ENCODE data around the gene SLC35C1.

The SLC35C1 gene

DNA sequence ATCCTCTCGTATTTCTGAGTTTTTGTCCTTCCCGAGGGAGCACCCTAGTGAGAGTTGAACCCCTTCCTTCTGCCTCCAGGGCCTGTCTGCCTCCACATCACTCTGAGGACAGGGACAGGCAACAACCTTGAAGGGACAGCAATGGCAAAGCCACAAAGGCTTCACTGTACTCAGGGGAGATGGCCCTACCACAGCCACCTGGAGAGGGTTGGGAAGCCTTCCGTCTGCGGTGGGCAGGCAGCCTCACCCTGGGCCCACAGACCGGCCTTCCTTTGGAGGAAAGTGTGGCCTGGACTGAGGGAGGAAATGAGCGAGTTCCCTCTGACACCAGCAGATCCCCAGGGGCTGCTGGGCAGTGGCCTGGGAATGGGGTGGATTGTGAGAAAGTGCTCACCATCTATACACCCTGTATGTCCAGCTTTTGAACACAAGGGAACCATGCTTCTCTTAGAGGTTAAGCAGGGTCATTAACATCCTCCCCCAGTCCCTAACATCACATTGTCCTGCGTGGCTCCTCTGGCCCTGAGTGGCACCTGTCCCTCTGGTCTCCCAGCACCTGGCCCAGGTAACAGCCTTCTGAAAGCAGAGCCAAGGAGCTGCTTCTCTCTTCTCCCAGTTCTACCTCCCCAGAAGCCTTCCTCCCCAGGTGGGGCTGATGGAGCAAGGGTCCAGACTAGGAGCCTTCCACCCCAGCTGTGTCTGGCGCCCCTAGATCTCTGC, 6.8 kb downstream of the SLC35C1 start:
- Histone ChIP-seq H3K79me2 (ENCODE audit: insufficient read depth, low read length) (peaks cover 21% of the 10 kb centered on the region; the same call in 1 of the 2 replicates), H3F3A (ENCODE audit: low read depth) (no peaks in the 10 kb centered on the region), H3K27me3 (ENCODE audit: insufficient read depth, low read length, poor library complexity, severe bottlenecking) (no peaks in the 10 kb centered on the region), H3K4me1 (ENCODE audit: insufficient read depth, low read length, poor library complexity, severe bottlenecking) (peaks cover 25% of the 10 kb centered on the region), H3K9me3 (ENCODE audit: insufficient read depth, low read depth, low read length) (no peaks in the 10 kb centered on the region), H3K9me2 (replicated peaks; ENCODE audit: low read depth, low read length) (no peaks in the 10 kb centered on the region), H3K9ac (ENCODE audit: low read depth, low read length, poor library complexity, severe bottlenecking) (no peak overlapping the region), H3K36me3 (ENCODE audit: insufficient read depth, low read length) (peaks cover 6% of the 10 kb centered on the region; the same call in 1 of the 2 replicates), H4K20me1 (ENCODE audit: insufficient read depth, low read length, poor library complexity, severe bottlenecking) (peaks cover 3% of the 10 kb centered on the region), H2AFZ (ENCODE audit: low read length) (no peak overlapping the region), H3K4me2 (ENCODE audit: low read depth, low read length, poor library complexity, severe bottlenecking) (no peak overlapping the region), H3K4me3 (ENCODE audit: low read length, poor library complexity, severe bottlenecking) (no peak overlapping the region)
- no peak for TF ChIP-seq EZH2phosphoT487 (IDR thresholded peaks at IDR 0.05; ENCODE audit: borderline replicate concordance)
- TF ChIP-seq, protein P1, sequence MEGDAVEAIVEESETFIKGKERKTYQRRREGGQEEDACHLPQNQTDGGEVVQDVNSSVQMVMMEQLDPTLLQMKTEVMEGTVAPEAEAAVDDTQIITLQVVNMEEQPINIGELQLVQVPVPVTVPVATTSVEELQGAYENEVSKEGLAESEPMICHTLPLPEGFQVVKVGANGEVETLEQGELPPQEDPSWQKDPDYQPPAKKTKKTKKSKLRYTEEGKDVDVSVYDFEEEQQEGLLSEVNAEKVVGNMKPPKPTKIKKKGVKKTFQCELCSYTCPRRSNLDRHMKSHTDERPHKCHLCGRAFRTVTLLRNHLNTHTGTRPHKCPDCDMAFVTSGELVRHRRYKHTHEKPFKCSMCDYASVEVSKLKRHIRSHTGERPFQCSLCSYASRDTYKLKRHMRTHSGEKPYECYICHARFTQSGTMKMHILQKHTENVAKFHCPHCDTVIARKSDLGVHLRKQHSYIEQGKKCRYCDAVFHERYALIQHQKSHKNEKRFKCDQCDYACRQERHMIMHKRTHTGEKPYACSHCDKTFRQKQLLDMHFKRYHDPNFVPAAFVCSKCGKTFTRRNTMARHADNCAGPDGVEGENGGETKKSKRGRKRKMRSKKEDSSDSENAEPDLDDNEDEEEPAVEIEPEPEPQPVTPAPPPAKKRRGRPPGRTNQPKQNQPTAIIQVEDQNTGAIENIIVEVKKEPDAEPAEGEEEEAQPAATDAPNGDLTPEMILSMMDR (conservative IDR thresholded peaks at IDR 0.05; ENCODE audit: low read length): no peak

DNA sequence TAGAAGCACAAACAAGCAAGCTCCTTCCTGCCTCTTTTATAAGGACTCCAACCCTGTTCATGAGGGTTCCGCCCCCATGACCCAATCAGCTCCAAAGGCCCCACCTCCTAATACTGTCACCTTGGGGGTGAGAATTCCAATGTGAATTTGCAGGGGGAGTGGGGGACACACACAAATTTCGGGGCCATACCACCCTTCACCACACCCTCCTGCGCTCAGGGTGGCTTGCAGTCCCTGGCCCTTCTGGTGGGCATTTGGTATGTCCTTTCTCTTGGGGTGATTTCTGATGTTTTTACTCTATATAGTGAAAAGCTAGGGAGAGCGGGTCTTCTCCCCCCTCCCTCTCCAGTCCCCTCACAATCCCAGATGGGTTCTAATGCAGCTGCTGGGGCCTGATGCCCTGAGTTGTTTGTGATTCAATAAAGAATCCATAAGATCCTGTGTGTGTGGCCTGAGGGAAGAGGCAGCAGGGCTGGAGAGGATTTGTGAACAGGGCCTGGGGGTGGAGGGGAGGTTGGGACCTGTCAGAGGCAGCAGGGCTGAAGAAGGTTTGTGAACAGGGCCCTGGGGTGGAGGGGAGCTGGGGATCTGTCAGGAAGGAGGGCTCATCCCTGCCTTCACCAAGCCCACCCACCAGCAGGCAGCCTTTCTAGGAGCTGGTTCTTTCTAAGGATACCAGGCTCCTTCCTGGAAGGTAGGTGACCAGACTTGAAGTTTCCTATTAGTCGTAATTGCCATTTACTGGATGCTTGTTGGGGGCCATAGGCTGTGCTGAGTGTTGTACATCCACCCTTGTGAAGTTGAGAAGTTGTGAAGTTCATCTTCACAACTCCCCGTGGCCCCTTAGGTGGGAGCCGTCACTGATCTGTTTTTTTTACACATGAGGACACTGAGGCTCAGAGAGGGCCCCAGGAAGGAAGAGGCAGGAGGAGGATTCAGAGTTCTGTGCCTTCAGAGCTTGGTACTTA, 7.9 kb downstream of the SLC35C1 start:
- H3K9ac ChIP-seq (ENCODE audit: low read depth, low read length, poor library complexity, severe bottlenecking): no peak overlapping the region
- no peaks in the 10 kb centered on the region for H3K9me2 ChIP-seq (replicated peaks; ENCODE audit: low read depth, low read length)
- no peak overlapping the region for H2AFZ ChIP-seq (ENCODE audit: low read length)
- H4K20me1 ChIP-seq (ENCODE audit: insufficient read depth, low read length, poor library complexity, severe bottlenecking): peaks cover 3% of the 10 kb centered on the region
- H3K9me3 ChIP-seq (ENCODE audit: insufficient read depth, low read depth, low read length): no peaks in the 10 kb centered on the region
- H3K36me3 ChIP-seq (ENCODE audit: insufficient read depth, low read length): peaks cover 6% of the 10 kb centered on the region; the same call in 1 of the 2 replicates
- H3K4me3 ChIP-seq (ENCODE audit: low read length, poor library complexity, severe bottlenecking): no peak overlapping the region
- H3K27me3 ChIP-seq (ENCODE audit: insufficient read depth, low read length, poor library complexity, severe bottlenecking): no peaks in the 10 kb centered on the region
- H3K79me2 ChIP-seq (ENCODE audit: insufficient read depth, low read length): peaks cover 9% of the 10 kb centered on the region; the same call in 1 of the 2 replicates
- H3F3A ChIP-seq (ENCODE audit: low read depth): no peaks in the 10 kb centered on the region
- TF ChIP-seq EZH2phosphoT487 (IDR thresholded peaks at IDR 0.05; ENCODE audit: borderline replicate concordance): no peak
- TF ChIP-seq, protein P1 (conservative IDR thresholded peaks at IDR 0.05; ENCODE audit: low read length): no peak
- H3K4me1 ChIP-seq (ENCODE audit: insufficient read depth, low read length, poor library complexity, severe bottlenecking): peaks cover 14% of the 10 kb centered on the region
- no peak overlapping the region for H3K4me2 ChIP-seq (ENCODE audit: low read depth, low read length, poor library complexity, severe bottlenecking)

DNA sequence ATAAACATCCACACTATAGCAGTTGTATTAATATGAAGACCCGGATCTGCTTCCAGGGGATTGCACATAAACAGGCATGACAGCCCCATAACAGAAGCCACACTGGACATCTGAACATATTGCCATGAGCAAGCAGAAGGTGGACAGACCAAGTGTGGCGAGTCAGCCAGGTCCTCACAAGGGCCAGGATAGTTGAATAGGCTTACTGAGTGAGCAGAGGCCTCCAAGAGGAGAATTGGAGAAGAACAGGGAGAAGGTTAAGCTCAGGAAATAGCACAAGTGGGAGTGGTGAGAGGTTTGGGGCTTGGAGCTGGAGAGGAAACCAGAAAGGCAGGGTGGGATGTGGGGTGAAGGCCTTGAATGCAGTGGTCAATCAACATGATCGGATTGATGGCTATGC, 10.8 kb downstream of the SLC35C1 start:
- no peaks in the 10 kb centered on the region for H4K20me1 ChIP-seq (ENCODE audit: insufficient read depth, low read length, poor library complexity, severe bottlenecking)
- H3K9ac ChIP-seq (ENCODE audit: low read depth, low read length, poor library complexity, severe bottlenecking): no peak overlapping the region
- H3K9me2 ChIP-seq (replicated peaks; ENCODE audit: low read depth, low read length): no peaks in the 10 kb centered on the region
- no peaks in the 10 kb centered on the region for H3K79me2 ChIP-seq (ENCODE audit: insufficient read depth, low read length)
- no peaks in the 10 kb centered on the region for H3K9me3 ChIP-seq (ENCODE audit: insufficient read depth, low read depth, low read length)
- no peaks in the 10 kb centered on the region for H3K4me1 ChIP-seq (ENCODE audit: insufficient read depth, low read length, poor library complexity, severe bottlenecking)
- no peaks in the 10 kb centered on the region for H3F3A ChIP-seq (ENCODE audit: low read depth)
- H3K4me2 ChIP-seq (ENCODE audit: low read depth, low read length, poor library complexity, severe bottlenecking): no peak overlapping the region
- H3K4me3 ChIP-seq (ENCODE audit: low read length, poor library complexity, severe bottlenecking): no peak overlapping the region
- H3K36me3 ChIP-seq (ENCODE audit: insufficient read depth, low read length): peaks cover 4% of the 10 kb centered on the region; the same call in 1 of the 2 replicates
- TF ChIP-seq, protein P1 (conservative IDR thresholded peaks at IDR 0.05; ENCODE audit: low read length): no peak
- no peak for TF ChIP-seq EZH2phosphoT487 (IDR thresholded peaks at IDR 0.05; ENCODE audit: borderline replicate concordance)
- no peaks in the 10 kb centered on the region for H3K27me3 ChIP-seq (ENCODE audit: insufficient read depth, low read length, poor library complexity, severe bottlenecking)
- no peak overlapping the region for H2AFZ ChIP-seq (ENCODE audit: low read length)

Data from Loucy (cell line).